Skin epidermis (tissue), 12 donors: ENCODE results near the gene GAL3ST1.
A peak's percentile ranks its signal among the peaks of the same experiment; 100 is the strongest.
"Not testable (repeated sequence)": the region's sequence is repeated elsewhere in the genome, so short reads cannot be mapped to it uniquely, and the experiment has no call there.

Experiments
- H3K27ac ChIP-seq, 21 experiments: fragments of 200-600 bp; sonication (generic) in 11 of 21; one replicate each; pipeline ENCODE4 v1.5.0; 2020; ENCODE audit warnings: mild to moderate bottlenecking in 3 of 21, inconsistent platforms in 2 of 21, moderate library complexity in 2 of 21
- H3K4me3 ChIP-seq, 7 experiments: fragments of 200-600 bp; sonication (generic) in 2 of 7; one replicate each; pipeline ENCODE4 v1.5.0; 2020; ENCODE audit warnings: inconsistent platforms in 2 of 7, mild to moderate bottlenecking in 2 of 7, moderate library complexity in 1 of 7

Gene GAL3ST1

DNA sequence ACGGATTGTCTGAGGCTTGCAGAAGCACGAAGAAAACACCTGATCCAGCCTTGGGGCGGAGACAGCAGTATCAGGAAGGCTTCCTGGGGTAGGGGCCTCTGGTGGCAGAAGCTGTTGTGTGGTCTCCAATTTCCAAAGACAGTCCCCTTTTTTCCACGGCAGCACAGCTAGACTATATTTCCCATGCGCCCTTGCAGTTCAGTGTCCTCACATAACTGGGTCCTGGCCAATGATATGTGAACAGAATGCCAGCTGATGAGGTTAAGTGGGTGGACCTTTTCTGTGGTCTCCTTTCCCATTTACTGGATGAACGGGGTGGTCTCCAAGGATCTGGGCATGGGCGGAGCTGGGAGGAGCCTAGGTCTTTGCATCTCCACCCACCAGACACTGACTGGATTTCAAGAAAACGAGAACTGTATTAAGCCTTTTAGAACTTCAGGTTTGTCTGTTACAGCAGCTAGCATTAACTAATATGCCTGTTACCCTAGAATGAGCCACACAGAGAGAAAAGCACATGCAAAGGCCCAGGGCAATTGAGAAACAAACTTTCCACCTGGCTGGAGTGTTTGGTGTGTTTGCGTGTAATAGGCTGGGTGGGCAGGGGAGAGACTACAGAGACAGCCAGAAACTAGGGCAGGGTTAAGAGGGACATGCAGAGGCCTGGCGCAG is 6.2 kb downstream of the GAL3ST1 start:
- Histone ChIP-seq H3K4me3 (no peak overlapping the region), H3K27ac (no peak overlapping the region)

DNA sequence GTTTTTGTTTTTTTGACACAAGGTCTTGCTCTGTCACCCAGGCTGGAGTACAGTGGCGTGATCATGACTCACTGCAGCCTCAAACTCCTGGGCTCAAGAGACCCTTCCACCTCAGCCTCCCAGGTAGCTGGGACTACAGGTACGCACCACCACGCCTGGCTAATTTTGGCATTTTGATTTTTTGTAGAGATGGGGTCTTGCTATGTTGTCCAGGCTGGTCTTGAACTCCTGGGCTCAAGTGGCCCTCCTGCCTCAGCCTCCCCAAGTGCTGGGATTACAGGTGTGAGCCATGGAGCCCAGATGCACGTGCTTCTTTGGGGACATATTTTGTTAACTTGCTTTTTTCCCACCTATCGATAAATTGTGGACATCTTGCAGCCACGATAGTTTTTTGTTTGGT is 7.2 kb downstream of the GAL3ST1 start:
- not testable (repeated sequence) for H3K27ac ChIP-seq

DNA sequence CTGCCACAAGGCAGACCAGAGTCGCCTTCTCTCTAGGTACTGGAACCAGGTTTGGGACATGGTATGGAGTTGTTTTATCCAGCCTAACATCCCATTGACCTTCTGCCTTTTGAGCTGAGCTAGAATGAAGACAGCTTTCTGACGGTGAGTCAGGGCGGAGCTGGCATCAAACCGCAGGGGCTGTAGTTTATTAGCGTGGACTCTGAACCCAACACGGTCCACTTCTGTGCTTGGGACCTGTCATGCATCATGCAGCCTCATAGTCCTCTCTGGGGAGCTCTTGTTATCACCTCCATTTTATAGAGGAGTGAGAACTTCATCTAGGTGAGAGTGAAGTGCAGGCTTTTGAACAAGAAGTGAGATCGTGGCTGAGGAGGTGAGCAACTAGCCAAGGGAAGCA is 8.3 kb downstream of the GAL3ST1 start:
- no peak overlapping the region for H3K27ac ChIP-seq
- no peak overlapping the region for H3K4me3 ChIP-seq

More for the DNA sequence above, 7.2 kb downstream of the GAL3ST1 start:
- H3K4me3 ChIP-seq = not testable (repeated sequence)

DNA sequence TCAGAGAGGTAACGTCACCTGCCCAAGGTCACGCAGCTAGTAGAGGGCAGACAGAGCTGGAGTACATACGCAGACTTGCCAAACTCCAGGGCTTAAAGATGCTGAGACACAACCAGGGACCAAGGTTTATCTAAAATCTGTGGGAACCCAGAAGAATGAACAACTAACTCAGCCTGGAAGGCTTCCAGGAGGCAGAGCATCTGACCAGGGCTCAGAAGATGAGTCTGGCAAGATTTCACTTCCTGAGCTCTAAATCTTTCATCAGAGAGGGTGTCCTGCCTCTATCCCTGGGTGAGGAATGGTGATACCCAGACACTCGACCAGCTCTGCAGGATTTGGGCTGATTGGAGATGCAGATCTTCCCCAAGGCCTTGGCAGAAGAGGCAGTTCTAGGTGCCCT is 9.1 kb downstream of the GAL3ST1 start:
- Histone ChIP-seq H3K4me3 (no peak overlapping the region), H3K27ac (no peak overlapping the region)

DNA sequence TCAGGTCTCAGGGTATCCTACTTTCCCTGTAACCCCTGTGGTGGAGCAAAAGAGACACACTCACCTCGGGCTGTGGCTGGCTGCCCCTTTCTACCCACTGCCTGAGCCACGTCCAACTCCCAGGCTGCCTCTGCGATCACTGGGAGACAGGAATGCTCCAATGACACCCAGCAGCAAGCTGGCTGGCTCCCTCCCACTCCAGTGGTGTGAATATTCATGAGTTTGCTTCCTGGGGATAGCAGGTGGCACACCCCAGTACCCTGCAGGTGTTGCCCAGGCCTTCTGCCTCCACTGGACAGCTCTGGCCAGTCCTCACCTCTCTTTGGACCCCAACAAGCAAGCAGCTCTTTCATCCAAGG is 9.7 kb downstream of the GAL3ST1 start:
- Histone ChIP-seq H3K4me3 (no peak overlapping the region), H3K27ac (no peak overlapping the region)

DNA sequence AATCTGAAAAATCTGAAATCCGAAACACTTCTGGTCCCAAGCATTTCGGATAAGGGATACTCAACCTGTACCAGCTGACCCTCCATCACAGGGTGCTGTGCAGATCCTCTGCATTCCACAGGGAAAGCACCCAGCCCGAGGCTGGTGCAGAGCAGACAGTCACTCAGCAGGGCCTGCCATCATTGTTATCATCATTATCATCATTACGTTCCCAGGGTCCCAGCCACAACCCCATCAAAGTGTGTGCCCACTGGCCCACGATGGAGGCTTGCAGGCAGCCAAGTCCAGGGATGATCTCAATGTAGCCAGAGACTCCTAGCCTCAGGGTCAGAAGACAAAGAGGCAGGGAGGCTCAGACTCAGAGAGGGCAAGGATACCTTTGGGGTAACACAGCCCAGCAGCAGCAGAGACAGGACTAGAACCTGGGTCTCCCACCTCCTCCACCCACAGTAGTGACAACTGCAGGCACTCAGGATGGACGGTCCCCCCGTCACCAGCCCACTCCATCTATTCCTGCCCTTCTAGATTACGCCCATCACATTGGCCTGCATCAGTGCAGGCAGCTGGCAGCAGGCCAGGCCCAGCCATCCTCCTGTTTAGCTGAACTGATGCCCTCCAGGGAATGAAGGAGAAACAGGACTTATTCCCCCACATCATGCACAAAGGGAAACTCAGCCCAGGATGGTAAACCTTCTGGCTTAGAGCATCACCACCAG is 10.3 kb downstream of the GAL3ST1 start:
- H3K27ac ChIP-seq = no peak overlapping the region
- no peak overlapping the region for H3K4me3 ChIP-seq

DNA sequence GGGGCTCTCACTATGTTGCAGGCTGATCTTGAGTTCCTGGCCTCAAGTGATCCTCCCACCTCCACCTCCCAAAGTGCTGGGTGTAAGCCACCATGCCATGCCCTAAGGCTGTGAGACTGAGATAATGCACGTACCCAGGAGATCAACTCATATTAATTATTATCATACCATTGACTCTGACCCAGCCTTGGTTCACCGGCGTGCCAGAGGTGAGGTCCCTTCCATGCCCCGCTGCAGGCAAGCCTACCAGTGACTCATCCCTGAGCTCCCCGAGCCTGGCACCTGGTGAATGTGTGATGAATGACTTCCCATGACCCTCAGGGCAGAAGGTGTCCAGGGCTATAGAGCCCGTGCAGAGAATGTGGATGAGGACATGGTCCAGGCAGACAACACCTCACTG is 12.1 kb downstream of the GAL3ST1 start:
- Histone ChIP-seq H3K4me3 (no peak overlapping the region), H3K27ac (no peak overlapping the region)

DNA sequence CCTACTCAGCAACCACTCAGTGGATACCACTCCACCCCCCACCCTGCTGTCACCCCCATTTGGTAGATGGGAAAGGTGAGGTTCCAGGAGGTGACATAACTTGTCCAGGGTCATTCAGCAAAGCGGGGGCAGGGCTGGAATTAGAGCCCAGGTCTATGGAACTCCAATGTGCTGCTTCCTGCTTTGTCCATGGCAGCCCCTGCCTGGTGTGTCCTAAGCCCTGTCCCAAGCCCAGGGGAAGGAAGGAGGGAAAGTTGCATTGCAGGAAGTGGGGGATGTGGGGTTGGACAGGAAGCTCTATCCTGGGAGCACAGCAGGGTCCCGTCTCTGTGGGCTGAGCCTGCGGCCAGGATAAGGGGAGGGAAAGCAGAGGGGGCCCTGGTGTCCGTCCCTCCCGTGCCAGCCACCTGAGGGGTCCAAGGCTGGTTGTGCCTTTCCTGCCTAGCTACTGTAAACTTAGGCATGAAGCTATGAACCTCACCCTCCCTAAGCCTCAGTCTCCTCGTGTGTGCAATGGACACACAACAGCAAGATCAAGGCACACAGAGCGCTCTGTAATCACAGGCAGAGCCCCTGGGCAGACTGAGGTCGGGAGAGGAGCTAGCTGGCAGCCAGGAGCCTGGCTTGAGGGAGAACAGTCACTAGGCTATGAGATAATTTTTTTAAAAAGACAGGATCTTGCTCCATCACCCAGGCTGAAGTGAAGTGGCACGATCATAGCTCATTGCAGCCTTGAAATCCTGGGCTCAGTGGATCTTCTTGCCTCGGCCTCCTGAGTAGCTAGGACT is 12.9 kb downstream of the GAL3ST1 start:
- Histone ChIP-seq H3K4me3 (no peak overlapping the region), H3K27ac (no peak overlapping the region)

DNA sequence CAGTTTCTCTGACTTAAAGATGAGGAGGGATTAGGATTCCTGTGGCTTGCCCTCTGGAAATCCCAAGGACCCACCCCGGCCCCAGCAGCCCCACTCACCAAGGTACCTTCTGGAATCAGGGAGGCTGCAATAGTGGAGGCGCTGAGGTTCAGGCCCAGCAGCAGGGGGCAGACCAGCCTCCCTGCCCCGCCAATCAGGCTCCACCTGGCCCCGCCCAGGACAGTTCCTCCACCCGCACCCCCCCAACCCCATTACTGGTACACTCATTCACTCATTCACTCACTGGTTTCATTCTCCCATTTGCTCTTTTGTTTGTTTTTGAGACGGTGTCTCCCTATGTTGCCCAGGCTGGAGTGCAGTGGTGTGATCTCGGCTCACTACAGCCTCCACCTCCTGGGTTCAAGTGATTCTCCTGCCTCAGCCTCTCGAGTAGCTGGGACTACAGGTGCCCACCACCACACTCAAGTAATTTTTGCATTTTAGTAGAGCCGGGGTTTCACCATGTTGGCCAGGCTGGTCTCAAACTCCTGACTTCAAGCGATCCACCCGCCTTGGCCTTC is 13.7 kb downstream of the GAL3ST1 start:
- not testable (repeated sequence) for H3K4me3 ChIP-seq, H3K27ac ChIP-seq

DNA sequence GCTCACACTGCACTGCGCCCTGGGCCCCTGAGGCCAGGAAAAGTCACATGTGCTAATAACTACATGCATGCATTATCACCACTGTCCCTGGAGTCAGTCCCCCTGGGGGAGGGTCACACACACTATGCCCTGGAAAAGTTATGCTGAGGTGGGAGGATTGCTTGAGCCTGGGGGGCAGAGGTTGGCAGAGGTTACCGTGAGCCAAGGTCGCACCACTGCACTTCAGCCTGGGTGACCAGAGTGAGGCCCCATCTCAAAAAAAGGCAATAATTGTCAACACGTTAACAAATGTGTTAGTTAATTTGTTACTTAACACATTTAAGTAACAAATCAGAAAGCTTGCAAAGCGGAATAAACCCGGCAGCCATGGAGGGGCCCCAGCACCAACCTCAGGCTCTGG is 14.6 kb downstream of the GAL3ST1 start:
- Histone ChIP-seq H3K4me3 (no peak overlapping the region), H3K27ac (no peak overlapping the region)

DNA sequence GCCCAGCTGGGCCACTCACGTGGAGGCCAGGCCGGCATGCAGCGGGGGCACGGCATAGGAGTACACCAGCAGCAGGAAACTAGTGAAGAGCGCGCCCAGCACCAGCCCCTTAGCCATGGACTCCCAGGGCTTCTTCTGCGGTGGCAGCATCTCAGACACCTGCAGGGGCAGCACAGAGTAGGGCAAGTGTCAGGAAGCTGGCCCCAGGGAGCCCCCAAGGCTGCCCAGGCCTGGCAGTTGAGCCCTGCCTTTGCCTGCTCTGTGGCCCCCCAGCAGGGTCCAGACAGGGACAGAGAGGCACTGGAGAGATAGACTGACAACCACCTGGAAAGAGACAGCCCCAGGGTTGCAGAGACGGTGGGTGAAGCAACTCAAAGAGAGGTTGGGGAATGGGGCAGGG is 17.2 kb downstream of the GAL3ST1 start:
- Histone ChIP-seq H3K4me3 (no peak overlapping the region), H3K27ac (no peak overlapping the region)

DNA sequence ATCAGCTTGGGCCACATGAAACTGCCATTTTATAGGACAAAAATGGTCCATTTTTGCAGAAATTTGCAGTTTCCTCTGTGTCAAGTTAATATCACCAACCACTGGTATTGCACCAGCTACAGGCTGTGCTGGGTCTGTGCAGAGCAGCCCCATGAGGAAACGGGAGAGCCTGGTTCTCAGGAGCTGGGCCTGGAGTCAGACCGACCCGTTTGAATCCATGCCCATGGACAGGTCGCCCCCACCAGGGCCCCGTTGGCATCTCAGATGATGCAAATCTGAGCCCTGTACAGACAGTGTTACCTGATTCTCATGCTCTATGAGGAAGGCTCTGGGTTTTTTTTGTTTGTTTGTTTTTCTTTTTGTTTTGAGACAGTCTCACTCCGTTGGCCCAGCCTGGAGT is 18.1 kb downstream of the GAL3ST1 start:
- Histone ChIP-seq H3K4me3 (no peak overlapping the region), H3K27ac (no peak overlapping the region)

DNA sequence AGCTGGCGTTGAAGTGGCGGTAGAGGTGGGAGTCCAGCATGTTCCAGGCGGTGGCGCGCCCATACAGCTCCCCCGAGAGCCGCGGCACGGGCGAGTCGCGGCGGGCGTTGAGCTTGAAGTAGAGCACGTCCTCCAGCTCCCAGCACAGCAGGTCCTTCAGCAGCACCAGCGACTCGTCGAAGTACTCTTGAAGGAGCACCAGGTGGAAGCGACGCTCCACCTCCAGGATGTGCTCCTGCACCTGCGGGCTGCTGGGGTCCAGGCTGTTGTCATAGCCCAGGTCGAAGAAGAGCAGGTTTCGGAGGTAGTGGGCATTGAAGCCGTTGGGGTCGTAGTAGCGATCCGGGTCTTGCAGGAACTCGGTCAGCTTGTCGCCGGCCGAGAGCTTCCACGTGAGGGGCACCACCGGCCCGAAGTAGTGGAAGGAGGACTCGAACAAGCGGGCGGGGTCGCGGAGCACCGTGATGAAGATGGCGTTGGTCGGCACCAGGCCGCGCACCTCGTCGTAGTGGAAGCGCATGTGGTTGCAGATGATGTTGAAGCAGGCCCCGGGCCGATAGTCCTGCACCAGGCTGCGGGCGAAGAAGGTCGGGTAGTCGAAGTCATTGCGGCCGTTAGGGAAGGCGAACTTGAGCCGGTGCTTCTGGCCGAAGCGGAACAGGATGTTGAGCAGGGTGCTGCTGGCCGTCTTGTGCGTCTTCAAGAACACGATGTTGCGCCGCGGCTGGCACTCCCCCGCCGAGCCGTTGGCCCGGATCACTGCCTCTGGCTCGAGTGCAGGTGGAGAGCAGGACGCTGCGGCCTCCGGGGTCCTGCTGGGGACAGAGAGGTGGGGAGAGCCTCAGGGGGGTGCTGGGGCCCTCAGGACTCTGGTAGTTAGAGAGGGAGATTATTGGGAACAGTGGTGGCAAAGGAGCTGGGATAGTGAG is 18.9 kb downstream of the GAL3ST1 start:
- Histone ChIP-seq H3K4me3 (no peak overlapping the region), H3K27ac (no peak overlapping the region)

DNA sequence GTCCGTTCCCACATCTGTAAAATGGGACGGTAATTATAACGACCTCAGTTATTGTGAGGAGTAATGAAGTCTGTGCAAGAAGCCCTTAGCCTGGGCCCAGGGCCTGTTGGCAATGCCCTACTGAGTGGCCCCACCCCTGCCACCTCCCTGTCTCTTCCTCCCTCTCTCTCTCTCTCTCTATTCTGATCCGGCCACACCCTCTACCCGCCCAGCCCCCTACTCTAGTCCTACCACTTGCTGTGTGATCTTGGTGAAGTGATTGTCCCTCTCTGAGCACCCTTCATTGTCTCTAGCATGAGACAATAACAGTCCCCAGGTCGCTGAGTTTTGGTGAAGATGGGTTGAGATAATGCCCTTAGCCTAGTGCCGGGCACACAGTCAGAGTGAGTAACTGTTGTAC is 20.5 kb downstream of the GAL3ST1 start:
- Histone ChIP-seq H3K27ac (no peak overlapping the region), H3K4me3 (no peak overlapping the region)

DNA sequence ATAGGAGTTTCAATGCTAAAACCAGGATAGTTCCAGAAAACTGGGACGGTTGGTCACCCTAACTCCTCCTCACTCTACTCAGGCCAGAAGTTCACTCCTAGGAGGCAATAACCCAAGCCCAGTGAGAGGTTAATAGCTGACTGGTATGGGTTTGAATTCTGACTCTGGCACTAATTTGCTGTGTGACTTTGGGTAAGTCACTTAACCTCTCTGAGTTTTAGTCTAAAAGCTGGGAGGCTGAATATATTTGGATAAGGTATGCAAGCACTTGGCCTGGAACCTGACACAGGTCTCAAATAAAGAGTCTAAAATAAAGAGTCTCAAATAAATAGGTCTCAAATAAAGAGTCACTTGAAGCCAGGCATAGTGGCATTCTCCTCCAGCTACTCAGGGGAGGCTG is 21.7 kb downstream of the GAL3ST1 start:
- no peak overlapping the region for H3K4me3 ChIP-seq
- H3K27ac ChIP-seq = no peak overlapping the region

DNA sequence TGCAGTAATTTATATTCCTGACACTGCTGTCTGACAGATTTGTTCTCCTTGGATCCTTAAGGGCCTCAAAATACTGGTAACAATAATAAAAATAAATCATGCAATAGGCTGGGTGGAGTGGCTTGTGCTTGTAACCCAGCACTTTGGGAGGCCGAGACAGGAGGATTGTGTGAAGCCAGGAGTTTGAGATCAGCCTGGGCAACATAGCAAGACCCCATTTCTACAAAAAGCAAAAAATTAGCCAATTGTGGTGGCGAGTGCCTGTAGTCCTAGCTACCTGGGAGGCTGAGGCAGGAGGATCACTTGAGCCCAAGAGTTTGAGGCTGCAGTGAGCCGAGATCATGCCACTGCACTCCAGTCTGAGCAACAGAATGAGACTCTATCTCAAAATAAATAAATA is 22.7 kb downstream of the GAL3ST1 start:
- H3K4me3 ChIP-seq, H3K27ac ChIP-seq: not testable (repeated sequence)

DNA sequence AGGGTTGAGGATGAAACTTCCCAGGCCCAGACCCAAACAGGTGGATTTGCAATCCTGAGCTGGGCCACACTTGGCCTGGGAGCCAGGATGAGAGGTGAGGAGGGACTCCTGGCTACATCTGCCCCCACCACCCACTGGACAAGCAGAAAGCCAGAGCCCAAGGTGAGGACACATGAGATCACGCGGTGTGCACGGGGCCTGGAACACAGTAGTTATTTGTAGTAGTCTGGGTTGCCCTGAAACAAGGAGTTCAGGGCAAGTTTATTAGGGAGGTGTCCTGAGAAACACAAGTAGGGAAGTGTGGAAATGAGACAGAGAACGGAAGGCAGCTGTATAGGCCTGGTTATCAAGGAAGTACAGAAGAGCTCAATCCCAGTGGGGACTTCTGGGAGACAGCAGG is 27.3 kb downstream of the GAL3ST1 start:
- Histone ChIP-seq H3K4me3 (no peak overlapping the region), H3K27ac (no peak overlapping the region)

DNA sequence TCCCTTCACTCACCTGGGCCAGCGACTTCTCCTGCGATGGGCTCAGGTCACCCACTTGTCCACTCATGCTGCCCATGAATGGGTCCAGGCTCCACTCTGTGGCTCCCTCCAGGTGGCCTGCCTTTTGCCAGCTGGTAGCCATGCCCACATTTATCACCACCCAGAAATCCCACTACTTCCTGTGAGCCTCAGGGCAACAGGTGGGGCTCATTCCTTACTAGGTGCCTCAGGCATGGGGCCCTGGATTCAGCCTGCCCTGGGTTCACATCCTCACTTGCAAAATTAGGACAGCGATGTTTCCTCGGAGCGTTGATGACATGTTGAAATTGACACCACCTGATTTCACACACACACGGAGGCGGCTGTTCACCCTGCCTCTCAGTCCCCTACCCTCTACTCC is 27.8 kb downstream of the GAL3ST1 start, which contains the start of gene SEC14L6:
Gene SEC14L6 (minus strand): TSS at position 126 of the 400 bp plus-strand sequence. CDS start 59 bp downstream, at position 67.
- no peak within 1 kb of the TSS for H3K27ac ChIP-seq
- H3K4me3 ChIP-seq = no peak within 1 kb of the TSS

DNA sequence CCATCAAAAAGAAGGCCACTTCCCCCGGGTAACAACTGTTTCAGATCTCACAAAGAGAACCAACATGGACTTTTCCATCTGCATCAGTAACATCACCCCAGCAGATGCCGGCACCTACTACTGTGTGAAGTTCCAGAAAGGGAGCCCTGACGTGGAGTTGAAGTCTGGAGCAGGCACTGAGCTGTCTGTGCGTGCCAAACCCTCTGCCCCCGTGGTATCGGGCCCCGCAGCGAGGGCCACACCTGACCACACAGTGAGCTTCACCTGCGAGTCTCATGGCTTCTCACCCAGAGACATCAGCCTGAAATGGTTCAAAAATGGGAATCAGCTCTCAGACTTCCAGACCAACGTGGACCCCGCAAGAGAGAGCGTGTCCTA is 31.7 kb downstream of the GAL3ST1 start:
- H3K4me3 ChIP-seq = peak overlapping the region in 2 of 7 experiments; percentile 14 to 20
- H3K27ac ChIP-seq = no peak overlapping the region
